Adrenal gland (tissue), 12 donors: ENCODE results near the gene ACVR2B. TPM values are rescaled to one million over a fixed set of nuclear protein-coding genes. Genes with fewer than 3 reads are reported as not detected.
A peak's percentile ranks its signal among the peaks of the same experiment; 100 is the strongest.

Source experiments
- DNase-seq, 7 donors: peaks; one replicate each; pipeline ENCODE4 v3.0.0-alpha.2; 2019 to 2020
- H3K27ac ChIP-seq, 5 donors: fragments of 200-600 bp; sonication (generic) in 4 of 5; 1 replicate in 3 of 5; 2 replicates in 2 of 5; pipeline versions ENCODE4 v1.5.1 to v1.8.0; 2016 to 2020; ENCODE audit warnings: mild to moderate bottlenecking in 1 of 5
- H3K27me3 ChIP-seq: fragments of 200-600 bp; 2 replicates; pipeline ENCODE4 v1.8.0; 2021
- H3K36me3 ChIP-seq, 2 donors: fragments of 200-600 bp; replicated peaks in 1 of 2; 1 replicate in 1 of 2; 2 replicates in 1 of 2; pipeline versions ENCODE4 v1.5.1 to v1.8.0; 2018 to 2022
- H3K4me1 ChIP-seq, 2 donors: fragments of 200-600 bp; replicated peaks in 1 of 2; 1 replicate in 1 of 2; 2 replicates in 1 of 2; pipeline versions ENCODE4 v1.5.1 to v1.8.0; 2018 to 2021
- H3K4me3 ChIP-seq, 4 donors: fragments of 200-600 bp; sonication (generic) in 3 of 4; one replicate each; pipeline ENCODE4 v1.5.1; 2016 to 2018
- H3K9me3 ChIP-seq, 3 donors: fragments of 200-600 bp; sonication (generic) in 1 of 3; replicated peaks in 1 of 3; 1 replicate in 2 of 3; 2 replicates in 1 of 3; pipeline versions ENCODE4 v1.5.1 to v1.8.0; 2016 to 2021
- CTCF ChIP-seq, 6 experiments: fragments of 450-650 bp in 4 of 6; fragments of 200-600 bp in 2 of 6; sonication (generic) in 1 of 6; IDR thresholded peaks; 1 replicate in 5 of 6; 2 replicates in 1 of 6; pipeline versions ENCODE4 v1.5.1 to v1.8.0; 2016 to 2021; ENCODE audit warnings: antibody characterized with exemption in 6 of 6, mild to moderate bottlenecking in 2 of 6, moderate library complexity in 1 of 6
- POLR2A ChIP-seq, 2 donors: fragments of 450-650 bp; IDR thresholded peaks; one replicate each; pipeline ENCODE4 v1.6.1; 2017; ENCODE audit warnings: antibody characterized with exemption in 2 of 2, mild to moderate bottlenecking in 2 of 2, moderate library complexity in 1 of 2
- WGBS, 4 donors: extraction: QIAGEN DNeasy Blood & Tissue Kit in 2 of 4; methylation state at CpG; one replicate each; pipeline versions ENCODE4 v1.1.5 to v1.1.7; 2013 to 2017; 5-methylcytosine and 5-hydroxymethylcytosine counted together
- intact Hi-C, 2 donors: fragments of 100-400 bp; cut with DNase I; formaldehyde crosslinking; loops; one replicate each; pipeline versions ENCODE4 v1.14.1 to v1.15.0; 2022 to 2023
- polyA plus RNA-seq, 3 donors: library from polyadenylated mRNA; stranded (reverse); fragments of 200-250 nt in 2 of 3; fragments of 350-450 nt in 1 of 3; fragmentation: Illumina TruSeq in 1 of 3; extraction: RNeasy Lipid Tissue Mini Kit (QIAGEN cat#74804) in 1 of 3; gene quantifications; one replicate each; pipeline ENCODE4 v1.2.3, GENCODE V29; 2013 to 2014
- total RNA-seq, 9 donors: library from RNA; depleted of rRNA in 4 of 9; stranded (reverse); fragments of >200 nt in 4 of 9; fragments of 120-200 nt in 1 of 9; fragmentation: NEBNext Ultra II Directional in 1 of 9; extraction: Animal tissue kit (Norgen Biotek cat#: 25700) in 1 of 9; gene quantifications; one replicate each; pipeline versions ENCODE4 v1.1.0 to v1.2.4, GENCODE V29; 2013 to 2023
- donor health status: healthy with polysubstance abuse.
- donor health status: Bipolar disorder and iron deficiency.
- donor health status: DM: yes; HTN: yes; CAD: no.
- donor health status: DM: no; HTN: no; CAD: no.
- donor health status: DM: no; HTN: no; CAD: no.
- donor health status: DM: yes; HTN: yes; CAD: no.

The ACVR2B gene
- total and polyA plus RNA-seq, 12 donors = 1.8 to 20.2 (median 11.6) TPM

- intact Hi-C loops = loop anchor here in 1 of 2 donors (10.0 kb wide), 1 partner anchor 358 kb away; no protein-coding TSS in a partner anchor
- WGBS, 4 donors = 60 to 100% (median 97%) methylated on average over 1 of the region's 1 CpG
Observed at GRCh38 chr3:38472342-38472741, 18.7 kb downstream of the ACVR2B start.

GRCh38 chr3:38473229-38473628, 19.5 kb downstream of the ACVR2B start:
- WGBS, 4 donors = 89 to 100% (median 96%) methylated on average over 2 of the region's 2 CpGs
- intact Hi-C loops = loop anchor here in 1 of 2 donors (10.0 kb wide), 1 partner anchor 358 kb away; no protein-coding TSS in a partner anchor
- Histone ChIP-seq H3K4me3 (no peak overlapping the region), H3K27ac (no peak overlapping the region), H3K9me3 (peaks cover 0 to 12% (median 5%) of the 10 kb centered on the region in 3 donors), H3K36me3 (peaks cover 0 to 8% of the 10 kb centered on the region in 2 donors), H3K27me3 (no peaks in the 10 kb centered on the region), H3K4me1 (peaks cover 15 to 29% of the 10 kb centered on the region in 2 donors)
- TF ChIP-seq CTCF (IDR thresholded peaks at IDR 0.05) (no peak), POLR2A (IDR thresholded peaks at IDR 0.05) (no peak)
- DNase-seq = peak in 1 of 7 donors; percentile 50

More at GRCh38 chr3:38472342-38472741, 18.7 kb downstream of the ACVR2B start:
- Histone ChIP-seq H3K9me3 (peaks cover 0 to 12% (median 5%) of the 10 kb centered on the region in 3 donors), H3K4me3 (no peak overlapping the region), H3K36me3 (no peaks in the 10 kb centered on the region), H3K27ac (no peak overlapping the region), H3K4me1 (peaks cover 17 to 30% of the 10 kb centered on the region in 2 donors), H3K27me3 (no peaks in the 10 kb centered on the region)
- no peak for TF ChIP-seq CTCF (IDR thresholded peaks at IDR 0.05)
- TF ChIP-seq POLR2A (IDR thresholded peaks at IDR 0.05) = no peak
- no peak for DNase-seq

GRCh38 chr3:38474928-38475605, 21.4 kb downstream of the ACVR2B start:
- Histone ChIP-seq H3K27me3 (no peaks in the 10 kb centered on the region), H3K9me3 (peaks cover 0 to 4% (median 0%) of the 10 kb centered on the region in 3 donors), H3K4me3 (no peak overlapping the region), H3K27ac (no peak overlapping the region), H3K36me3 (peaks cover 0 to 25% of the 10 kb centered on the region in 2 donors), H3K4me1 (peaks cover 13 to 19% of the 10 kb centered on the region in 2 donors)
- 79 to 93% (median 92%) methylated on average over 2 to 7 of the region's 7 CpGs for WGBS, 4 donors
- TF ChIP-seq POLR2A (IDR thresholded peaks at IDR 0.05) (no peak), CTCF (IDR thresholded peaks at IDR 0.05) (no peak)
- peak in 1 of 7 donors; percentile 31 for DNase-seq
- intact Hi-C loops = loop anchor here (5.0 to 10.0 kb wide), 3 partner anchors 73 to 360 kb away; partner anchors contain the start of gene XYLB (in 1 of the 2)

- Histone ChIP-seq H3K9me3 (no peaks in the 10 kb centered on the region), H3K27ac (no peak overlapping the region), H3K36me3 (peaks cover 0 to 31% of the 10 kb centered on the region in 2 donors), H3K4me3 (no peak overlapping the region), H3K4me1 (peaks cover 13 to 19% of the 10 kb centered on the region in 2 donors), H3K27me3 (no peaks in the 10 kb centered on the region)
- intact Hi-C loops = loop anchor here (5.0 to 10.0 kb wide), 3 partner anchors 73 to 361 kb away; partner anchors contain the start of gene XYLB (in 1 of the 2)
- DNase-seq = no peak
- TF ChIP-seq POLR2A (IDR thresholded peaks at IDR 0.05) (no peak), CTCF (IDR thresholded peaks at IDR 0.05) (no peak)
- WGBS, 4 donors = 89 to 100% (median 92%) methylated on average over 5 to 6 of the region's 6 CpGs
Observed at GRCh38 chr3:38475716-38476115, 22.0 kb downstream of the ACVR2B start.
